ENCODE measurements around the gene TUT7.

GRCh38 chr9:86250123-86250522 is 104.1 kb downstream of the TUT7 start:
- no peak for TF ChIP-seq REST (IDR thresholded peaks at IDR 0.05; ENCODE audit: unreplicated experiment)
- no peak for TF ChIP-seq CTCF (conservative IDR thresholded peaks at IDR 0.05; ENCODE audit: low read depth in 2 of 2)
- no peak for TF ChIP-seq POLR2AphosphoS5 (IDR thresholded peaks at IDR 0.05; ENCODE audit: low read depth)
- no peak for TF ChIP-seq JUNB (IDR thresholded peaks at IDR 0.05; ENCODE audit: unreplicated experiment)
- no peak for TF ChIP-seq EZH2 (IDR thresholded peaks at IDR 0.05; ENCODE audit: low read depth, unreplicated experiment)
- TF ChIP-seq EZH2phosphoT487 (IDR thresholded peaks at IDR 0.05; ENCODE audit: unreplicated experiment) = no peak
- TF ChIP-seq CREB1 (CRISPR knock-in tag; IDR thresholded peaks at IDR 0.05; ENCODE audit: low read depth) = no peak
- no peak for TF ChIP-seq ZNF331 (CRISPR knock-in tag; IDR thresholded peaks at IDR 0.05; ENCODE audit: low read depth)

All from GM23338 (cell line).